NCI-H146 treated with DMSO at 0.1 percent for 48 hours (cell line): ENCODE measurements around the gene TFEC.
"Not testable (repeated sequence)": the region's sequence is repeated elsewhere in the genome, so short reads cannot be mapped to it uniquely, and the experiment has no call there.

Experiments
- DNase-seq: peaks from one replicate; lab custom pipeline; 2025; ENCODE audit not compliant: unreplicated experiment; lab: John Stamatoyannopoulos, UW

The TFEC gene

DNA sequence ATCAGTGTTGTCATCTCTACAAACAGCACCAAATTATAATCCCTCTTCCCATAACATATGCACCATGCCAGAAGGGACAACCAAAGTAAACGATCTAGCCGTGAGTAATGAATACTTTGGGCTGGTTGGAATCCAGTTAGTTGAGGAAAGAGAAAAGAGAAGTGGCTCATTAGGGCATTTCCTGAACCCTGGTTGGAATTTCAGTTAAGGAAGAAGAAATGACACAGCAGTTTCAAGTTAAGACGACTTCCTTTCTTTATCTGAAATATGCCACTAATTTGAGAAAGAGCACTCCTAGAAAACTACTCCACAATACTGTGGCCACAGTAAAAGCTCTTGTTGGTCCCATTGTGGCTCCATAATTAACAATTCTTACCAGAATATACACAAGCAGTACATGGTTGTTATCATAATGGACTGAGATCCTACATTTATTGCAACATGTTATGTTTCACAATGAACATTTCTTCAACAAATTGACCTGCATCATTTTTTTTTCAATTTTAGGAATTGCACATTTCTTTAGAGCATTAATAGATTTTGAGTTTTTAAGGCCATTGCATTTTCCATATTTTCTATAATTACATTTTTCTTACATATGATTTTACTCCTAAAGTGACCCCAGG, at the start of gene TFEC:
TSS of gene TFEC (minus strand) at position 113 of the 626 bp plus-strand sequence. CDS start 46,322 bp downstream, outside the sequence.
- no peak for DNase-seq

DNA sequence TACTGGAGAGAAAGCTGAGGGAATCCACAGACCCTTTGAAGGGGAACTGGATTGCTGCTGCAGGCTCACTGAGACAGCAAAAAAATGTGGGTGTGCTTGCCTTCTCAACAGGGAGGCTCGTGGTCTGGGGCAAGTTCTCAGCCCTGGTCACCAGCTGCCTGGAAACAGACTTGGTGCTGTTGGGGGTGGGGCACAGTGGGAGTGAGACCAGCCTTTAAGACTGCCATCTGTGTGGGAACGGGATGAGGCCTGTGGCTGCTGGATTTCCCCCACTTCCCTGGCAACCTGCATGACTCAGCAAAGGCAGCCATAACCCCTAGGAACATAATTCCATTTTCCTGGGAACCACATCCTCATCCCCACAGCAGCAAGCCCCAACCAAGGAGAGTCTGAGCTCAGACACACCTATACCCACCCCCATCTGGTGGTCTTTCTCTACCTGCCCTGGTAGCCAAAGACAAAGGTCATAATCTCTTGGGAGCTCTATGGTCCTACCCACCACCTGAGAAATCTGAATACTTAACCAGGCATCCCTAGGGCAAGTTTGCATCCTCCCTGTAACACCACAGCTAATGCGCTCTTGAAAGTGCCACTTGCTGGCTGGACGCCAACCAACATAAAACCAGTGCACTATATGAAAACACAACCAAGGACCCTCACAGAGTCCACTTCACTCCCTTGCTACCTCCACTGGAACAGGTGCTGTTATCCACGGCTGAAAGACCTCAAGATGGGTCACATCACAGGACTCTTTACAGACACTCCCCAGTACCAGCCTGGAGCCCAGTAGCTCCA, 45.0 kb upstream of the TFEC start:
- DNase-seq = no peak

- no peak for DNase-seq
These were observed 41.1 kb upstream of the TFEC start for GRCh38 chr7:116071629-116072028.

DNA sequence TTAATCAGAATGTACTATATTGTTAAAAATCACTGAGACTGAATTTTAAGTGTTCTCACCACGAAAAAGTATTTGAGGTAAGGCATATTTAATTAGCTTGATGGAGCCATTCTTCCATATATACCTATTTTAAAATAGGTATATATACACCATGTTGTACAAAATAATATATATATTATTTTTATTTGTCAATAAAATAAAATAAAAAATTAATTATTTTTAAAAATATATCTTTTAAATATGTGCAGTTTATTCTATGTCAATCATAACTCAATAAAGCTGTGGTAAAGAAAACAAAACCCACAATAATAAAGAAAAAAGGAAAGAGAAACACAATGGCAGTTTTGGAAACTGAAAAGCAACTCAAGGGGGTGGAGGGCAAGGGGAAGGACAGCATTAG, 33.6 kb upstream of the TFEC start:
- DNase-seq = no peak

GRCh38 chr7:116062666-116063065, 32.1 kb upstream of the TFEC start:
- no peak for DNase-seq

- no peak for DNase-seq
These were observed 21.4 kb upstream of the TFEC start for GRCh38 chr7:116052006-116052405.

- DNase-seq = not testable (repeated sequence)
These were observed 16.7 kb upstream of the TFEC start for GRCh38 chr7:116047261-116047660.

DNA sequence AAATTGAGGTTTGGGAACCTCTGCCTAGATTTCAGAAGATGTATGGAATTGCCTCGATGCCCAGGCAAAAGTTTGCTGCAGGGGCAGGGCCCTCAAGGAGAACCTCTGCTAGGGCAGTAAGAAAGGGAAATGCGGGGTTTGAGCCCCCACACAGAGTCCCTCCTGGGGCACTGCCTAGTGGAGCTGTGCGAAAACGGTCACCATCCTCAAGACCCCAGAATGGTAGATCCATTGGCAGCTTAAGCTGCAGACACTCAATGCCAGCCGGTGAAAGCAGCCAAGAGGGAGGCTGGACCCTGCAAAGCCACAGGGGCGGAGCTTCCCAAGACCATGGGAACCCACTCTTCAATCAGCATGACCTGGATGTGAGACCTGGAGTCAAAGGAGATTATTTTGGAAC, 15.0 kb upstream of the TFEC start:
- DNase-seq = no peak

GRCh38 chr7:116041615-116042014, 11.1 kb upstream of the TFEC start:
- no peak for DNase-seq

GRCh38 chr7:116037401-116037800, 6.8 kb upstream of the TFEC start:
- no peak for DNase-seq

DNA sequence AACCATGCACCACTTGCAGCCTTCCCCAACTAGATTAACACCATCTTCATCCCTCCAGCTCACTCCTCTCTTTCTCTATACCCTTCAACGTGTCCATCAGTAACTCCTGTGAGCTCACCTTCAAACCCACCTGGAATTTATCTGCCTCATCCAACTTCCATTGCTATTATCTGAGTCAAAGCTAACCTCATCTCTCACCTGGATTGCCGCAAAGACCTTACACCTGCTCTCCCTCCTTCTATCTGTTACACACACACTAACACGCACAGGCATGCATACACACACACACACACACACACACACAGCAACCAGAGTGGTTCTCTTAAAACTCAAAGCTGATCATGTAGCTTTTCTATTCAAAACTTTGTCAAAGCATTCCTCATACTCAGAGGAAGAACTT, 3.8 kb upstream of the TFEC start:
- DNase-seq = no peak

GRCh38 chr7:116032886-116033285, 2.3 kb upstream of the TFEC start:
- DNase-seq = no peak

DNA sequence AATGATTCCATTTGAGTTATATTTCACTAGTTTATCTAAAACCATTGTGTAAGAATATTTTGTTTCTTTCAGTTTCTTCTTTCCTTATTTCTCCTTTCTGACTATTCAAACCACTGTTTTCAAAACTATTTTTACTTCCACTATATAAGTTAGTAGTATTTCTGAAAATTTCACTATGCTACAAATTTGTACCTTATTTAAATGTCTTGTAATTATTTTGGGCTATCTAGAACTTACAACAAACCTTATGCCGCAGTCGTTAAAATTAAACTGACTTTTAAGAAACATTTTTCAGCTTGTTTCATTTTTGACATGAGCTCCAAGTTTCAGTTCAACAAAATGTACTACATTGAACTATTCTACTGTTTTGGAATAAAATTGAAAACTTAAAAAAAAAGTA, 1.8 kb downstream of the TFEC start:
- no peak for DNase-seq

- no peak for DNase-seq
These were observed 2.8 kb downstream of the TFEC start for GRCh38 chr7:116027786-116028185.

DNA sequence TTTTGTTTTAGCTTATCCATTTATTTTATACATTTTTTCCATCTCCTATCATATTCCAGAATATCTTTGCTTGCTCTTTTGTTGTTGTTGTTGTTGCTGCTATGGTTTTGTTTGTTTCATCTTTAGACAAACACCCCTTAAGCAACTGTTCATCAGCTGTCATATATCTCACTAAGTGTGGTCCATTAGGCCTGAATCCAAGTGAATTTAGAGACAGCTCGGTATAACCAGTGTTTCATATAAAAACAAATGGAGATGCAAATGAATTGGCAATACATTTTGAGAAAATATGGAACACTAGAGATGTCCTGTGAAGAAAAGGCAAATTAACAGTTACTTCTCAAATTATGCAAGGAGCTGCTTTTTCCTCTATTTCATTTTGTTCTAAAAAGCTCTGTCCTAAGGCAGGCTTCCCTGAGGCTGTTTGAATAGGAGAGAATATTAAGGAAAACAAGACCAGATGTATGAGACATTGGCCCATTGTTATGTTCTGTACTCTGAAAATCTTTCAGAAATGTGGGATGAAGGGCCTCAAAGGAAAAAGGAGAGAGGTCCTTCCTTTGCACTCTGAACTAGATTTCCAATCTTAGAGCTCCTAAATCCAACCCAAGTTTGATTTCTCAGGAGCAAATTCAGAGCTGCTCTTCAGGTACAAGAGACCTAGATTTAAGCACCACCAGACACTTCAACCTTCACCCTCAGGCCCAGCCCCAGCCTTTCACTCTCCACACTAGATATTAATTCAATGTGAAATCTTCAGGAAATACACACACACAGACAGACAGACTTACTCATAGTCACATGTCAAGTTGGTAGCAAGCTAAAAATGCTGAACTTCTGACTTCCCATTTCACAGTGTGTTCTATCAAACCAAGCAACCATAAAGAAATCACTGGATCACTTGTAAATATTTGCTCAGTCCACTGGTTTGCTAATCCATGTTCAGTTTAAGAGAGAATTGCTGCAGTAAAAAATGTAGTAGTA, 5.4 kb downstream of the TFEC start:
- DNase-seq = no peak

DNA sequence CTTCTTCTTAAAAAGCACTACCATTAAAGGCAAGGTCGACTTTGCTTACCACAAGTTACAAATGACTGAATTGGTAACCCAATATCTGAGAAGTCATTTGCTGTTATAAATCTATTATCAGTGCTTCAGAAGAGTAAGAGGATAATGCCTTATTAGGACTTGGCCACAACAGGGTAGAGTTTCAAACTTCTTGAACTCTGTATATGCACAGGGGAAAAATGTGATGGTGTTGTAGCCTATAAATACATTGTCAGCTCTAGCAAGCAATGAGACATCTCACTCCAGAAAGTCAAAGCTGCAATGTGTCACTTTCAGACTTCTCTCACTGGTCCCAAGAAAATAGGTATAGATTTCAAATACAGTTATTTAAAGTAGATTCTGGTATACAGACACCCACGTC, 9.3 kb downstream of the TFEC start:
- DNase-seq = no peak

DNA sequence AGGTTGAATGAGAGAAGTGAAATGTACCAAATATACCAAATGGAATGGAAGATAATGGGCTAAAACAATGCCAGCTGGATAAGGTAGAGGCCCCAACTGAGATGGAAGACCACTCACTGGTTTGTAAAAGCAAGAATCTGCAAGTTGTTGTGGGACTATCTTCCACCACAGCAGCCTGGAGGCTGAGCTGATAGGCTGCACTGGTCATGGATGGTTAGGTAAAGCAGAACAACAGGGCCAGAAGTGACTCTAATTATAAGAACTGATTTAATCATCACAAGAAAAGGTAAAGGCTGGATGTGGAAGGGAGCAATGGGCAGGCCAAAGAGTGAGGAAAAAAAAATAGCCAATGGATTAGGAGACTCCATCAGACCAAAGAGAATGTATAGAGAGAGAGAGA, 11.8 kb downstream of the TFEC start:
- no peak for DNase-seq

GRCh38 chr7:116013675-116014074, 16.9 kb downstream of the TFEC start:
- DNase-seq = no peak

DNA sequence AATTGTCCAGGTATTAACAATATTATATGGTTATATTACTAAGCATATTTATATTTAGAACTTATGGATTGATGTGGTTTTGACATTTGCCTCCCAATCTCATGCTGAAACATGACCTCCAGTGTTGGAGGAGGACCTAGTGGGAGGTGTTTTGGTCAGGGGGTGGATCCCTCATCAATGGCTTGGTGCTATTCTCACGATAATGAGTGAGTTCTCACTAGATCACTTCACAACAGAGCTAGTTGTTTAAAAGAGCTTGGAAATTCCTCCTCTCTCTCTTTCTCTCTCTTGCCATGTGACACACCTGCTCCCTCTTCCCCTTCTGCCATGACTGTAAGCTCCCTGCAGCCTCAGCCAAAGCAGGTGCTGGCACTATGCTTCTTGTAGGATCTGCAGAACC, 19.0 kb downstream of the TFEC start:
- no peak for DNase-seq

DNA sequence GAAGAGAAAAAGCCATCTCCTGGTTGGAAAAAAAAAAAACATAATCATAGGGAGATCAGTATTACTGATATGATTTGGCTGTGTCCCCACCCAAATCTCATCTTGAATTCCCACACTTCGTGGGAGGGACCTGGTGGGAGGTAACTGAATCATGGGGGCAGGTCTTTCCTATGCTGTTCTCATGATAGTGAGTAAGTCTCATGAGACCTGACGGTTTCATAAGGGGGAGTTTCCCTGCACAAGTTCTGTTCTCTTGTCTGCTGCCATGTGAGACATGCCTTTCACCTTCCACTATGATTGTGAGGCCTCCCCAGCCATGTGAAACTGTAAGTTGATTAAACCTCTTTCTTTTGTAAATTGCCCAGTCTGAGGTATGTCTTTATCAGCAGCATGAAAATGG, 25.8 kb downstream of the TFEC start:
- not testable (repeated sequence) for DNase-seq

GRCh38 chr7:115997221-115997620, 33.3 kb downstream of the TFEC start:
- no peak for DNase-seq

DNA sequence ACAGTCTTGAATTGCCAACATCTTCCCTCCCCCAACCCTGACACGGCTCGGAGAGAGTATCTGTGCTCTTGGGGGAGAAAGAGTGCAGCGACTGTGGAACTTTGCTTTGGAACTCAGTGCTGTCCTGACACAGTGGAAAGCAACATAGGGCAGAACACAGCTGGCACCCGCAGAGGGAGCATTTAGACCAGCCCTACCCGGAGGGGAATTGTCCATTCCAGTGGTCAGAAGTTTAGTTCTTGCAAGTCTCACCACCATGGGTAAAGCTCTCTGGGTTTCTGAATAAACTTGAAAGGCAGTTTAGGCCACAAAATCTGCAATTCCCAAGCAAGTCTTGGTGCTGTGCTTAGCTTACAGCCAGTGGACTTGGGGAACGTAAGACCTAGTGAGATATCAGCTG, 34.9 kb downstream of the TFEC start:
- no peak for DNase-seq
